Fibroblast of upper back skin (primary cell): ENCODE data around the gene PARN.
"Not testable (repeated sequence)": the region's sequence is repeated elsewhere in the genome, so short reads cannot be mapped to it uniquely, and the experiment has no call there.

Experiments used
- DNase-seq: peaks from one replicate; pipeline ENCODE4 v3.0.0-alpha.2; 2013

Gene PARN

DNA sequence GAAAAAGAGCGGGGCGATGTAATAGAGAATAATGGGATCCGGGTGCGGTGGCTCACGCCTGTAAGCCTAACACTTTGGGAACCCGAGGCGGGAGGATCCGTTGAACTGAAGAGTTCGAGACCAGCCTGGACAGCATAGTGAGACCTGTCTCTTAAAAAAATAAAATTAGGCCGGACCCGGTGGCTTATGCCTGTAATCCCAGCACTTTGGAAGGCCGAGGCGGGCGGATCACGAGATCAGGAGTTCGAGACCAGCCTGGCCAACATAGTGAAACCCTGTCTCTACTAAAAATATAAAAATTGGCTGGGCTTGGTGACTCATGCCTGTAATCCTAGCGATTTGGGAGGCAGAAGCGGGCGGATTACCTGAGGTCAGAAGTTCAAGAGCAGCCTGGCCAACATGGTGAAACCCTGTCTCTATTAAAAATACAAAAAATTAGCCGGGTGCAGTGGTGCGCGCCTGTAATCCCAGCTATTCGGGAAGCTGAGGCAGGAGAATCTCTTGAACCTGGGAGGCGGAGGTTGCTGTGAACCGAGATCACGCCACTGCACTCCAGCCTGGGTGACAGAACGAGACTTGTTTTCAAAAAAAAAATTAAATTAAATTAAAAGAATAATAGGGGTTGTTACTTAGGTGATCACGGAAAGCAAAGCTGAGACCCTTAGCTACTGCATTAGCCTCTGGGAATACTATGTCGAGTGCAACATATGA, 715 bp upstream of the PARN start:
- DNase-seq: not testable (repeated sequence)

- DNase-seq: no peak
These were observed 495 bp downstream of the PARN start for GRCh38 chr16:14629612-14629918.

DNA sequence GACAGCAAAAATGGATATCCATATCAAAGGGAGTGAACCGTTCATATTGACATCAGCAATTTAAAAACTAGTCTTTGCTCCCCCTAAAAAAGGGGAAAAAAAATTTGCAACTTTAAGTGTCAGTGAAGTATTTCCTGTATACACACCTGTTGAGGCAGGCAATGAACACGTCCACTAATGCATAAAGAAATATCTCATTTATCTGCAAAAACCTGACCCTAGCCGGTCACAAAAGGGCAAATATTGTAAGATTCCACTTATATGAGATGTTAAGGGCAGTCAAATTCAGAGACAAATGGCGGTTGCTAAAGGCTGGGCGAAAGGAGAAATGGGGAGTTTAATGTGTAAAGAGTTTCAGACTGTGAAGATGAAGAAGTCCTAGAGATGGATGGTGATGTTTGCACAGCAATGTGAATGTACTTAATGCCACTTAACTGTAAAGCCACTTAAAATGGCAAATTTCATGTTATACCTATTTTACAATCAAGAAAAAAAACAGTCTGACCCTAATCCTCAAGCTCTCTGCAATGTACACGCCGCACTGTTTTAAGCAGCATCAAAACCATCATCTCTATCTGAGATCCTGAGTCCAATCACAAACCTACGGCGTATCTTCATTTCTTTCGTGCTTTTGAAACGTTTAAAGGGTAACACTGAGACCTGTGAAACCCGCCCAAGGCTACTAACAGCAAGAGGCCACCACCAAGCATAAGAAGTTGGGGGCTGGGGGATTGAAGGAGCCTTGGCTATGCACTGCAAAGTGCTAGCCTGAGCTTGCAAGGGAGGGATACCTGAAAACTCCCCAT, 1.1 kb downstream of the PARN start:
- DNase-seq: no peak

DNA sequence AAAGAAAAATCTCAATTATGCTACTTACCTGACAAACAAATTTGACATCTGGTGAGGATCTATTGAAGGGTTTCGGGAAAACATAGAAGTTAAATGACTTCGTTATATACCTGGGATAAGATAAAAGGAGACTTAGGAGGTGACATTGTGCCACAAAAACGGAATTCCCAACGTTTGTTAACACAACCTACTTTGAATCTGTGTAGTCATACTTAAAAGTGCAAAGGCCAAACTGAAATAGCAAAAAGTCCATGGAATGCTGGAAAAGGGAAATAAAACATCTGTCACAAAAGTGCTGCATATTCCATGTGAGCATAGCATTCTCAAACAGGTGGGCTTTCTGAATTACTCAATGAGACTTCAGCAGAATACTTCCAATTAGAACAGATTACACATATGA, 3.0 kb downstream of the PARN start:
- no peak for DNase-seq

GRCh38 chr16:14618566-14618965, 11.5 kb downstream of the PARN start:
- no peak for DNase-seq

DNA sequence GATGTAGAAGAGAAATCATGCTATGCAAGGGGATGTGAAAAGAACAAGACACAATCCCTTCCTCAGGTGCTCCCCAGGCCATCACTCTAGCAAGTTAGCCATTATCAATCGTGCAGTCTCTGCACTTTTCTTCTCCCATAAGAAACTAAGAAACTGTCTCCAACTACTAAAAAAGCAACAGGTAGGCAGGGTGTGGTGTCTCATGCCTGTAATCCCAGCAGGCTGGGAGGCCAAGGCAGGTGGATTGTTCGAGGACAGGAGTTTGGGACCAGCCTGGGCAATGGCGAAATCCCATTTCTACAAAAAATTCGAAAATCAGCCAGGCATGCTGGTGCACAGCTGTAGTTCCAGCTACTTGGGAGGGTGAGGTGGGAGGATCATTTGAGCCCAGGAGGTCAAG, 13.8 kb downstream of the PARN start:
- no peak for DNase-seq

GRCh38 chr16:14613991-14614390, 16.1 kb downstream of the PARN start:
- no peak for DNase-seq

DNA sequence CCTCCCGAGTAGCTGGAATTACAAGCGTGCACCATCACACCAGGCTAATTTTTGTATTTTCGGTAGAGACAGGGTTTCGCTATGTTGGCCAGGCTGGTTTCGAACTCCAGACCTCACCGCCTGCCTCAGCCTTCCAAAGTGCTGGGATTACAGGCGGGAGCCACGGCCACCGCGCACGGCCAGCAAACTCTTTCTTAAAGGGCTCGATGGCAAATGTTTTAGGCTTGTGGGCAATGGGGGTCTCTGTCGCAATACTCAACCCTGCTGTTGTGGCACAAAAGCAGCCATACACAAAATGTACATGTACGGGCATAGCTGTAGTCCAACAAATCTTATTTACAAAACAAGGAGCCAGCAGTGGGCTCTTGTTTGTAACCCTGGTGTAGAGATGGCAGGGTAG, 18.4 kb downstream of the PARN start:
- DNase-seq: no peak

DNA sequence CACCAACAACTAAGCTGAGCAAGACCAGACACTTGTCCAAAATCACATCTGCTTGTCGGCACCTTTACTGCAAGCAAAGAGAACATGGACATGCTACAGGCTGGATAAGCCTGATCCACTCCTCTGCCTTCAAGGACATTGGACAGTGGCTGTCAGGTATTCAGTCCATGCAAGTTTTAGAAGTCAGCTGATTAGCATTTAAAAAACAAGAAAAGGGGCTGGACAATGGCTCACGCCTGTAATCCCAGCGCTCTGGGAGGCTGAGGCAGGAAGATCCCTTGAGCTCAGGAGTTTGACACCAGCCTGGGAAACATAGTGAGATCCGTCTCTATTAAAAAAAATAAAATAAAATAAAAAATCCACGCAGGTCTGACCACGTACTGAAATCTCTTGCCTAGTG, 20.3 kb downstream of the PARN start:
- no peak for DNase-seq

DNA sequence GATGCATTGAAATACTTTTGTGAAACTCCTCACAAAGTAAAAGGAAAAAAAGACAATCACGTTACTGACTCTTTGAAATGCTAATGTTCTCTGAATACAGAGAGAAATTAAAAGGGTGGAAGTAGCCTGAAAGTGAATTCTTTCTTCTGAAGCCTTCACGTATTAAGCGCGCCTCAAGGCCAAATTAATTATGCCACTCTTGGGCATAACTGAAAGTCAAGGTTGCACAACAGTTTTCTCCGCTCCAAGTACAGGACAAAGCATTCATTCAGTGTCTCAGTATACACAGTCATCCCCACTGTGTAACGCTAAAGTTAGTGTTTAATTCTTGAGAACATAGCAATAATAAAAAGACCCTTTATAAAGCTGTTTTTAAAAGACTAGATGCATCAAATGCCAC, 21.5 kb downstream of the PARN start:
- no peak for DNase-seq

- no peak for DNase-seq
These were observed 21.9 kb downstream of the PARN start for GRCh38 chr16:14608111-14608566.

DNA sequence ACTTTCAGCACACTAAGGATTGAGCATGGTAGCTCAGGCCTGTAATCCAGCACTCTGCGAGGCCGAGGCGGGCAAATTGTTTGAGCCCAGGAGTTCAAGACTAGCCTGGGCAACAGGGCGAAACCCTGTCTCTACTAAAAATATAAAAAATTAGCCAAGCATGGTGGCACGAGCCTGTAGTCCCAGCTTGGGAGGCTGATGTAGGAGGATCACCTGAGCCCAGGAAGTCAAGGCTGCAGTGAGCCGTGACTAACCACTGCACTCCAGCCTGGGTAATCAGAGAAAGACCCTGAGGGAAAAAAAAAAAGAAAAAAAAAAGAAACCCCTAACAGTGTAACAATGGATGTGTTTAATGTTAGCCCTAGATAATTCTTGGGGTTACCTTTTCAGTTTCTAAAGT, 24.0 kb downstream of the PARN start:
- DNase-seq: no peak

GRCh38 chr16:14602443-14602963, 27.6 kb downstream of the PARN start:
- no peak for DNase-seq

DNA sequence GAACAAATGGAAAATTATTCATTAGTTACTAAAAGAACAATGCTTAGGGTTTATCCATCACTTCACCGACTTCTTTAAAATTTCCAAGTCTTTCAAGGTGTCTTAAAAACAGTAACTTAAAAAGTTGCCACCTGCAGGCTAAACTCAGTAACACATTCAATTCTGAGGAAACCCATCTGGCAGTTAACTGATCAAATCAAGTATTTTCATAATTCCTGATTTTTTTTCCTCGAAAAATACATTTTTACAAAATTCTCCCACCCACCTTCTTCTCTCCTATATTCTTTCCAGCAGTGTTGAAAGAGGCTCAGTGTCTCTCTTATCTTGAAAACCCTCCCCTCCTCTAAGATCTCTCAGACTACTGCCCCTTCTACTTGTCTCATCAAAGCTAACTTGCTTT, 29.9 kb downstream of the PARN start:
- peak; percentile 40 for DNase-seq

DNA sequence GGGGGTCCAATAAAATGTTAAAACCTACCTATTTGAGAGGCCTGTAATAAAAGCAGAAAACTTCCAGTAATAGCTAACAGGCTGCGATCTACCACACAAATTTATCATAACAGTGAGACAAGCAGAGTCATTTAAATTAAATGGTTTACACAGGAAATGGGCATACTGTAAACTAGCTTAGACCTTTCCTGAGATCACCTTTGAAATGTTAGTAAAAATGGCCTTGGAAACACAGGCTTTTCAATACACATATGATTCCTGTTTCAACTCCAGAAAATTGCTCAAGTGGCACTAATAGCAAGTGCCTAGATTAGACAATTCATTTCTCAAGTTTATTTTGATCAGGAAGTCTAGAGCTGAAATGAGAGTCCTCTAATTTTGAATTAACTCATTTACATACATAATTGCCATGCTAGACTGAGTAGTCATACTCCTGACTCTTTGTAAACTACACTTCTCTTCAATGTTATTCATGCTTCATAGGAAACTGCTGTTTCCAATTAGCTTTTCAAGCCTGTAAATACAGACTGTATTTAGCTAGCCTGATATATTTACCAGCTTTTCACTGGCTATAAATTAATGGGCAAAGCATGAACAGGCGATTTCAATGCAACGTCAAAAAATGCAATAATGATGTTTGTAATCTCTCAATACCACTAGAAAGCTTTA, 43.3 kb downstream of the PARN start:
- peak; percentile 3 for DNase-seq

GRCh38 chr16:14585287-14585686, 44.8 kb downstream of the PARN start:
- DNase-seq: no peak

- not testable (repeated sequence) for DNase-seq
These were observed 49.1 kb downstream of the PARN start for GRCh38 chr16:14580926-14581325.

- DNase-seq: no peak
These were observed 50.8 kb downstream of the PARN start for GRCh38 chr16:14579266-14579665.

DNA sequence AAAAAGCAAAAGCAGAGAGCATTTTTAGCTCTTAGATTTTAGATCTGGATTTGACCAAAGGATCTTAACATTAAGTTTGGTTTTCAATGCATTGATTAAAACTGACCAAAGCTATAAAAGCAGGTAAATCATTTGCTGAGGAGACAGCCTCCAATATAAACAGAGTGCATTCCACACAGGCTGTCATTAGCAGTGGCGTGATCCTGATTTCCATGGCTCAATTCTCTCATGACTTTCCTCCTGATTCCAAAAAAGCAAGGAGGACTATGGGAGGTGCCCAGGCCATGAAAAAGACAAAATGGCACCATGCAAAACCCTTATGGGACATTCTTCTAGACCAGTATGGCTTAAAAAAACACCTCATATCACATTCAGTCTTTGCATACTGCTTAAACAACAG, 53.5 kb downstream of the PARN start:
- no peak for DNase-seq

DNA sequence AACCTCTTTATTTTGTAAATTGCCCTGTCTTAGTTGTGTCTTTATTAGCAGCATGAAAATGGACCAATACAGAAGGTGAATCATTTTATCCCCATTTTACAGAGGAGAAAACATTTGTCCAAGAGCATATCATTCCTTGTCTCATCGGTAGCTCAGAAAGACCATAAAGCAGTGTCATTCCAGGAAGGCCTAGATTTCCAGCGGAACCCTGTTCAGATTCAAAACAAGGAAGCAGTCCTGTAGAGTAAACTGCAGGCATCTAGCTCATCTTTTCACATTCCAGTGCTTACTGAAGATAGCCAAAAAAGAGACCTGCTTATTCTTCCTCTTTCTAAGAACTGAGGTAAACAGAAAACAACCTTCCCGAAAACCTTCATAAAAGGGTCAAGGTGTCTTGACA, 54.0 kb downstream of the PARN start:
- DNase-seq: no peak

DNA sequence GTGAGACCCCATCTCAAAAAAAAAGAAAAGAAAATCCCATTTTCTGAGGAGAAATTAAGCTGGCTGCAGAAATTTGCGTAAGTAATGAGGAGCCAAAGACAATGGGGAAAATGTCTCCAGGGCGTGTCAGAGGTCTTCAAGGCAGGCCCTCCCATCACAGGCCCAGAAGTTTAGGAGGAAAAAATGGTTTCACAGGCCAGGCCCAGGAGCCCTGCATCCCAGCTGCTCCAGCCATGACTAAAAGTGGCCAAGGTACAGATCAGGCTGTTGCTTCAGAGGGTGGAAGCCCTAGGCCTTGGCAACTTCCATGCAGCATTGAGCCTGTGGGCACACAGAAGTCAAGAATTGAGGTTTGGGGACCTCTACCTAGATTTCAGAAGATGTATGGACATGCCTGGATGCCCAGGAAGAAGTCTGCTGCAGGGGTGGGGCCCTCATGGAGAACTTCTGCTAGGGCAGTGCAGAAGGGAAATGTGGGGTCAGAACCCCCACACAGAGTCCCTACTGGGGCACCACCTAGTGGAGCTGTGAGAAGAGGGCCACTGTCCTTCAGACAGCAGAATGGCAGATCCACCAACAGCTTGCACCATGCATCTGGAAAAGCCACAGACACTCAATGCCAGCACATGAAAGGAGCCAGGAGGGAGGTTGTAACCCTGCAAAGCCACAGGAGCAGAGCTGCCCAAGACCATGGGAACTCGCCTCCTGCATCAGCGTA, 55.2 kb downstream of the PARN start:
- not testable (repeated sequence) for DNase-seq

DNA sequence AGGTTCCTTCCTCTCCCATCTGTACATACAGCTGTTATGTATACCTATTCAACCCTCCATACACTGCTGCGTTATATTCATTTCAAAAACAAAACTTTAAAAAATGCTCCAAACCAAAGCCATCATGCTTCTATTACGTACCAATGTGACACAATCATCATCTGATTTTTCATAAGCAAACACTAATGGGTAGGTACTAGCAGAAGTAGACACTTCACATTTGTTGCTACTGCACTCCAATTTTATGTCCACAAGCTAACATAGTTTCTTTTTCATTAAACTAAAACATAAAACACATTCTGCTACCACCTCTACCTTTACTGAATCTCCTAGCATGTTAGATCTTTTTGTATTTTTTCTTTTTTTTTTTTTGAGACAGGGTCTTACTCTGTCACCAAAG, 57.5 kb downstream of the PARN start:
- no peak for DNase-seq

GRCh38 chr16:14569213-14569612, 60.8 kb downstream of the PARN start:
- no peak for DNase-seq
